Measurements from ENCODE around the gene SLC7A6. TPM values are rescaled to one million over a fixed set of nuclear protein-coding genes. Genes with fewer than 3 reads are reported as not detected.

The SLC7A6 gene
- polyA plus RNA-seq, 2 of the 4 experiments (the other 2 are of a cell fraction): 31.1 to 32.9 TPM

DNA sequence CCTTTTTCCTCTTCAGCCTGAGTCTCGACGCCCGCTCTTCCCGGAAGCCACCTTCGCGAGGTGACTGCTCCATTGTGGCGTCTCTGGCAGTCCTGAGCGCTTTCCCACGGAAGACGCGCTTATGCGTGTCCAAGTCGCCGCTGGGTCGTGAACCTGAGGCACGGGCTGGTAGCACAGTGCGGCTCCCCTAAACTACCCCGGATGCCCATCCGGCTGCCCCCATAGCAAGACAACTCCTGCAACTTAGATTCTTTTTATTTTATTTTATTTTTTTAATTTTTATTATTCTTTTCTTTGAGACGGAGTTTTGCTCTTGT is 26.3 kb upstream of the SLC7A6 start:
- Histone ChIP-seq H3K9me3 (no peaks in the 10 kb centered on the region), H3K4me2 (peak overlapping the region; percentile 90), H3K27ac (peak overlapping the region; percentile 93 to 94), H3K4me3 (peak overlapping the region; percentile 48), H3K4me1 (peaks cover 15% of the 10 kb centered on the region)
- FAIRE-seq (no peak), DNase-seq (ENCODE audit: low read depth in 1 of 2, low spot score in 1 of 2) (no peak), ATAC-seq (no peak; a peak in 1 of 6 replicates)
- TF ChIP-seq CBX8 (IDR thresholded peaks at IDR 0.05): no peak
- TF ChIP-seq, protein P1, sequence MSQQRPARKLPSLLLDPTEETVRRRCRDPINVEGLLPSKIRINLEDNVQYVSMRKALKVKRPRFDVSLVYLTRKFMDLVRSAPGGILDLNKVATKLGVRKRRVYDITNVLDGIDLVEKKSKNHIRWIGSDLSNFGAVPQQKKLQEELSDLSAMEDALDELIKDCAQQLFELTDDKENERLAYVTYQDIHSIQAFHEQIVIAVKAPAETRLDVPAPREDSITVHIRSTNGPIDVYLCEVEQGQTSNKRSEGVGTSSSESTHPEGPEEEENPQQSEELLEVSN (IDR thresholded peaks at IDR 0.05; ENCODE audit: borderline replicate concordance, low read depth): peak; percentile 51; the same call in 1 of the 2 replicates
- TF ChIP-seq JUN (IDR thresholded peaks at IDR 0.05): peak; percentile 7 to 48; a peak in 1 of 5 replicates
- TF ChIP-seq HOXB5 (CRISPR knock-in tag; IDR thresholded peaks at IDR 0.05): no peak
- 0 out of 2 replicates have a peak, but pooled peaks have one; percentile 71 for TF ChIP-seq TFCP2L1 (CRISPR knock-in tag; IDR thresholded peaks at IDR 0.05)
- POLR2A ChIA-PET: interaction anchor here (0.8 to 1.8 kb wide), 10 partner anchors 21 to 283 kb away, joined by 3 to 29 read pairs (median 5); partner anchors contain the start of genes NFATC3, PRMT7, SLC7A6 and SLC7A6OS
- CTCF ChIA-PET: interaction anchor here (0.9 to 2.9 kb wide), 7 partner anchors 14 to 211 kb away, joined by 3 to 18 read pairs (median 4); partner anchors contain the start of gene SLC7A6
- 19% methylated on average over 20 of the region's 20 CpGs for WGBS (ENCODE audit: missing lambda C conversion rate)

DNA sequence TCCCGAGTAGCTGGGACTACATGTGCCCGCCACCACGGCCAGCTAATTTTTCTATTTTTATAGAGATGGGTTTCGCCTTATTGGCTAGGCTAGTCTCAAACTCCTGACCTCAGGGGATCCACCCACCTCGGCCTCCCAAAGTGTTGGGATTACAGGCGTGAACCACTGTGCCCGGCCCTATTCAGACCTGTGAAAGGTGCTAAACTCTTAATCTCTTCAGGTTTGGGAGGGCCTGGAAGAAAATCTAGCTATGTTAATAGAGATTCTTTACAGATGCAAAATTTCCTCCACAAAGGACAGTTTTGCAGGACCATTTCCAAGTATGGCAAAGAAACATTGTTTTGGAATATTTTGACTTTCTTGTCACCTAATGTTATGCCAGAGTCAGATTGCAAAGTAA is 22.2 kb upstream of the SLC7A6 start:
- Histone ChIP-seq H3K4me3 (no peak overlapping the region), H3K4me1 (peaks cover 12% of the 10 kb centered on the region), H3K9me3 (no peaks in the 10 kb centered on the region), H3K27ac (no peak overlapping the region), H3K4me2 (no peak overlapping the region)
- TF ChIP-seq, protein P2, sequence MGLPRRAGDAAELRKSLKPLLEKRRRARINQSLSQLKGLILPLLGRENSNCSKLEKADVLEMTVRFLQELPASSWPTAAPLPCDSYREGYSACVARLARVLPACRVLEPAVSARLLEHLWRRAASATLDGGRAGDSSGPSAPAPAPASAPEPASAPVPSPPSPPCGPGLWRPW (IDR thresholded peaks at IDR 0.05): no peak
- TF ChIP-seq HEYL (CRISPR knock-in tag; IDR thresholded peaks at IDR 0.05): no peak
- DNase-seq (ENCODE audit: low read depth in 1 of 2, low spot score in 1 of 2) (no peak), ATAC-seq (no peak), FAIRE-seq (no peak)
- ChIA-PET POLR2A (interaction anchor here (0.8 kb wide), 1 partner anchor 68 kb away, joined by 4 read pairs; the partner anchor contains the start of genes PRMT7 and SLC7A6OS), CTCF (interaction anchor here (2.6 to 7.8 kb wide), 4 partner anchors 18 to 85 kb away, joined by 10 to 95 read pairs (median 54); partner anchors contain the start of genes PRMT7, SLC7A6 and SLC7A6OS)
- 89% methylated on average over 7 of the region's 7 CpGs for WGBS (ENCODE audit: missing lambda C conversion rate)

DNA sequence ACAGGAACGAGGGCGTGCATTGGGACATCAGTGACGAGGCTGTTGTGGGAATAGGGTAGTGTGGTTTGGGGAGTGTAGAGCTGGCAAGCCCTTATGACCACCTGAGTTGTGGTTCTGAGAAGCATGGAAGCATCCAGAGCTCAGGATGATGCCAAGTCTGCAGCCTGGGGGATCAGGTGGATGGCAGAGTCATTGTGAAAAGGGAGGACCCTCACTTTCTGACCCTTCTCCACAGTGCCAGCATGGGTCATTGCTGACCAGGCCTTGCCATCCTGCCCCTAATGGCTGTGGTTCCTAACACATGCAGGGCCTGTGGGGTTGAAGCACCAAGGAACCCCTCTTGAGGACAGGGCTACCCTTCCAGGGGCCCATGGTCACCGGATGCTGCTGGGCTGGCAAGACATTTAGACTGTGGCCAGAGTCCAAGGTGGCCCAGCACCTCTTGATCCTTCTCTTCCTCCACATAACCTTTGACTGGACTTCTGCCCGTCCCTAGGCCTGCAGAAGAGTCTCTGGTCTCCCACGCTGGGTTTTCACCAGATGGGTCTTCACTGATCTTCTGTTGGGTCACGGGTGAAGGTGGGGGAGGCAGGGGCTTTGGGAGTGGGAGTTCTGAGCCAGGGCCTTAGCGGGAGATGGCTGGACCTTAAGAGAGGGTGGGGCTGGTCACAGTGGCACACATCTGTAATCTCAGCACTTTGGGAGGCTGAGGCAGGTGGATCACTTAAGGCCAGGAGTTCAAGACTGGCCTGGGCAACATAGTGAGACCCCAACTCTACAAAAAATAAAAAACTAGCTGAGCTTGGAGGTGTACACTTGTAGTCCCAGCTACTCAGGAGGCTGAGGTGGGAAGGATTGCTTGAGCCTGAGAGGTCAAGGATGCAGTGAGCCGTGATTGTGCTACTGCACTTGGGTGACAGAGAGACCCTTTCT is 21.1 kb upstream of the SLC7A6 start:
- DNase-seq (ENCODE audit: low read depth in 1 of 2, low spot score in 1 of 2): no peak
- CTCF ChIA-PET: interaction anchor here (0.6 to 7.8 kb wide), 13 partner anchors 9 to 784 kb away, joined by 3 to 95 read pairs (median 4); partner anchors contain the start of gene SLC7A6
- POLR2A ChIA-PET: interaction anchor here (0.6 to 1.2 kb wide), 2 partner anchors 21 to 128 kb away, joined by 4 to 6 read pairs; partner anchors contain the start of gene SLC7A6
- ATAC-seq: no peak
- WGBS (ENCODE audit: missing lambda C conversion rate): 79% methylated on average over 9 of the region's 9 CpGs
- peaks cover 12% of the 10 kb centered on the region; the same call in 2 of the 3 replicates for H3K4me1 ChIP-seq
- TF ChIP-seq JUN (IDR thresholded peaks at IDR 0.05): no peak
- TF ChIP-seq RFX5 (IDR thresholded peaks at IDR 0.05): no peak
- TF ChIP-seq, protein P3, sequence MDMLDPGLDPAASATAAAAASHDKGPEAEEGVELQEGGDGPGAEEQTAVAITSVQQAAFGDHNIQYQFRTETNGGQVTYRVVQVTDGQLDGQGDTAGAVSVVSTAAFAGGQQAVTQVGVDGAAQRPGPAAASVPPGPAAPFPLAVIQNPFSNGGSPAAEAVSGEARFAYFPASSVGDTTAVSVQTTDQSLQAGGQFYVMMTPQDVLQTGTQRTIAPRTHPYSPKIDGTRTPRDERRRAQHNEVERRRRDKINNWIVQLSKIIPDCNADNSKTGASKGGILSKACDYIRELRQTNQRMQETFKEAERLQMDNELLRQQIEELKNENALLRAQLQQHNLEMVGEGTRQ (IDR thresholded peaks at IDR 0.05): no peak
- no peak for TF ChIP-seq JUNB (IDR thresholded peaks at IDR 0.05)
- TF ChIP-seq, protein P4, sequence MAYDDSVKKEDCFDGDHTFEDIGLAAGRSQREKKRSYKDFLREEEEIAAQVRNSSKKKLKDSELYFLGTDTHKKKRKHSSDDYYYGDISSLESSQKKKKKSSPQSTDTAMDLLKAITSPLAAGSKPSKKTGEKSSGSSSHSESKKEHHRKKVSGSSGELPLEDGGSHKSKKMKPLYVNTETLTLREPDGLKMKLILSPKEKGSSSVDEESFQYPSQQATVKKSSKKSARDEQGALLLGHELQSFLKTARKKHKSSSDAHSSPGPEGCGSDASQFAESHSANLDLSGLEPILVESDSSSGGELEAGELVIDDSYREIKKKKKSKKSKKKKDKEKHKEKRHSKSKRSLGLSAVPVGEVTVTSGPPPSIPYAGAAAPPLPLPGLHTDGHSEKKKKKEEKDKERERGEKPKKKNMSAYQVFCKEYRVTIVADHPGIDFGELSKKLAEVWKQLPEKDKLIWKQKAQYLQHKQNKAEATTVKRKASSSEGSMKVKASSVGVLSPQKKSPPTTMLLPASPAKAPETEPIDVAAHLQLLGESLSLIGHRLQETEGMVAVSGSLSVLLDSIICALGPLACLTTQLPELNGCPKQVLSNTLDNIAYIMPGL (CRISPR knock-in tag; IDR thresholded peaks at IDR 0.05; ENCODE audit: borderline replicate concordance): no peak
- TF ChIP-seq EHF (CRISPR knock-in tag; IDR thresholded peaks at IDR 0.05): no peak
- TF ChIP-seq MYC (IDR thresholded peaks at IDR 0.05; ENCODE audit: borderline replicate concordance, low read length): no peak
- no peak for TF ChIP-seq NR3C1 (IDR thresholded peaks at IDR 0.05)
- TF ChIP-seq CEBPB (IDR thresholded peaks at IDR 0.05): no peak
- no peak for TF ChIP-seq RAD21 (conservative IDR thresholded peaks at IDR 0.05 in 1 of 2, IDR thresholded peaks at IDR 0.05 in 1 of 2)
- TF ChIP-seq, protein P5, sequence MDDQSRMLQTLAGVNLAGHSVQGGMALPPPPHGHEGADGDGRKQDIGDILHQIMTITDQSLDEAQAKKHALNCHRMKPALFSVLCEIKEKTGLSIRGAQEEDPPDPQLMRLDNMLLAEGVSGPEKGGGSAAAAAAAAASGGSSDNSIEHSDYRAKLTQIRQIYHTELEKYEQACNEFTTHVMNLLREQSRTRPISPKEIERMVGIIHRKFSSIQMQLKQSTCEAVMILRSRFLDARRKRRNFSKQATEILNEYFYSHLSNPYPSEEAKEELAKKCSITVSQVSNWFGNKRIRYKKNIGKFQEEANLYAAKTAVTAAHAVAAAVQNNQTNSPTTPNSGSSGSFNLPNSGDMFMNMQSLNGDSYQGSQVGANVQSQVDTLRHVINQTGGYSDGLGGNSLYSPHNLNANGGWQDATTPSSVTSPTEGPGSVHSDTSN (IDR thresholded peaks at IDR 0.05): no peak
- TF ChIP-seq HEYL (CRISPR knock-in tag; IDR thresholded peaks at IDR 0.05): no peak
- TF ChIP-seq ESRRA (IDR thresholded peaks at IDR 0.05; ENCODE audit: borderline replicate concordance, low read length): no peak
- TF ChIP-seq HDAC2 (IDR thresholded peaks at IDR 0.05): no peak
- no peak for TF ChIP-seq POLR2A (IDR thresholded peaks at IDR 0.05; ENCODE audit: low read length)
- TF ChIP-seq NPAS2 (CRISPR knock-in tag; IDR thresholded peaks at IDR 0.05; ENCODE audit: borderline replicate concordance): no peak
- no peak for TF ChIP-seq FOSB (CRISPR knock-in tag; IDR thresholded peaks at IDR 0.05)
- TF ChIP-seq MAZ (IDR thresholded peaks at IDR 0.05; ENCODE audit: borderline replicate concordance, low read depth, low read length): no peak
- TF ChIP-seq CHD4 (IDR thresholded peaks at IDR 0.05; ENCODE audit: borderline replicate concordance): no peak
- no peaks in the 10 kb centered on the region for H3K9me3 ChIP-seq
- H3K27ac ChIP-seq: no peak overlapping the region
- no peak overlapping the region for H3K4me2 ChIP-seq
- no peak overlapping the region for H3K4me3 ChIP-seq
- no peak for FAIRE-seq
